HepG2 (cell line): ENCODE results near the gene SPIN1. TPM values are rescaled to one million over a fixed set of nuclear protein-coding genes. Genes with fewer than 3 reads are reported as not detected.

ENCODE experiments used
- DNMT3B ChIP-seq: conservative IDR thresholded peaks from 2 replicates; pipeline ENCODE4 v1.6.1; 2016; ENCODE audit warnings: missing biosample characterization, control low read depth
- EP300 ChIP-seq, 3 experiments: sonication (generic) in 1 of 3; formaldehyde crosslinking in 1 of 3; IDR thresholded peaks; 2 replicates each; pipeline versions ENCODE4 v1.5.1 to v1.6.1; 2011 to 2020; ENCODE audit warnings: low read depth in 2 of 3, low read length in 2 of 3, borderline replicate concordance in 1 of 3, improper control_type of control experiment in 1 of 3, mild to moderate bottlenecking in 1 of 3, missing genetic modification reagents in 1 of 3, moderate library complexity in 1 of 3
- FOSL2 ChIP-seq: sonication (generic); formaldehyde crosslinking; IDR thresholded peaks from 2 replicates; pipeline ENCODE4 v1.4.0; 2020; ENCODE audit warnings: missing genetic modification reagents
- FOXA1 ChIP-seq, 2 experiments: fragments of 450-650 bp in 1 of 2; sonication (generic) in 1 of 2; formaldehyde crosslinking in 1 of 2; IDR thresholded peaks; 2 replicates each; pipeline versions ENCODE4 v1.4.0 to v1.6.1; 2016 to 2020; ENCODE audit warnings: missing genetic modification reagents in 1 of 2
- KLF6 ChIP-seq: IDR thresholded peaks from 2 replicates; pipeline ENCODE4 v1.8.0; 2016; ENCODE audit warnings: missing biosample characterization, missing genetic modification reagents
- NR2C2 ChIP-seq: sonication (generic); formaldehyde crosslinking; IDR thresholded peaks from 2 replicates; pipeline ENCODE4 v1.4.0; 2020; ENCODE audit warnings: missing genetic modification reagents, mild to moderate bottlenecking, moderate library complexity, borderline replicate concordance
- PCBP2 ChIP-seq: fragments of 200-400 bp; formaldehyde crosslinking; optimal IDR thresholded peaks from 2 replicates; pipeline ENCODE3; 2018; ENCODE audit warnings: low read length, low read depth; ENCODE audit not compliant: poor library complexity, severe bottlenecking
- POLR2AphosphoS2 ChIP-seq: IDR thresholded peaks from 2 replicates; pipeline ENCODE4 v1.6.1; 2011; ENCODE audit warnings: low read depth, low read length, improper control_type of control experiment
- SMYD3 ChIP-seq: sonication (generic); formaldehyde crosslinking; IDR thresholded peaks from 2 replicates; pipeline ENCODE4 v1.8.1; 2023; ENCODE audit warnings: mild to moderate bottlenecking, missing genetic modification reagents
- SNRNP70 ChIP-seq: fragments of 200-400 bp; formaldehyde crosslinking; IDR thresholded peaks from 2 replicates; pipeline ENCODE4 v1.6.1; 2017; ENCODE audit warnings: mild to moderate bottlenecking, low read depth, low read length, moderate library complexity
- SYNCRIP ChIP-seq: fragments of 200-400 bp; formaldehyde crosslinking; IDR thresholded peaks from 2 replicates; pipeline ENCODE4 v1.6.1; 2018; ENCODE audit warnings: mild to moderate bottlenecking, low read depth, low read length; ENCODE audit not compliant: insufficient read depth
- TAF1 ChIP-seq: sonication (generic); formaldehyde crosslinking; IDR thresholded peaks from 2 replicates; pipeline ENCODE4 v1.4.0; 2020; ENCODE audit warnings: missing genetic modification reagents
- XRCC5 ChIP-seq: fragments of 200-400 bp; formaldehyde crosslinking; optimal IDR thresholded peaks from 2 replicates; pipeline ENCODE3; 2017; ENCODE audit warnings: mild to moderate bottlenecking, low read length
- ZNF12 ChIP-seq: sonication (generic); formaldehyde crosslinking; IDR thresholded peaks from 2 replicates; pipeline ENCODE4 v1.5.0; 2020; ENCODE audit warnings: missing genetic modification reagents
- ZNF33A ChIP-seq: sonication (generic); formaldehyde crosslinking; IDR thresholded peaks from 2 replicates; pipeline ENCODE4 v1.5.1; 2020; ENCODE audit warnings: missing genetic modification reagents, mild to moderate bottlenecking, moderate library complexity, borderline replicate concordance
- ZNF33B ChIP-seq: sonication (generic); formaldehyde crosslinking; IDR thresholded peaks from 2 replicates; pipeline ENCODE4 v1.5.1; 2020; ENCODE audit warnings: mild to moderate bottlenecking, missing genetic modification reagents
- polyA plus RNA-seq, 8 experiments: library from polyadenylated mRNA; depleted of rRNA in 3 of 8; stranded (reverse) in 7 of 8; unstranded in 1 of 8; fragments of >200 nt; fragmentation: Illumina TruSeq in 4 of 8; extraction: Trizol in 4 of 8; gene quantifications; 2 replicates each; pipeline versions ENCODE4 v1.2.1 to v1.2.3, GENCODE V29; 2011 to 2016; ENCODE audit warnings: low read depth in 4 of 8, missing spikeins in 1 of 8, mixed read lengths in 1 of 8; ENCODE audit not compliant: insufficient read depth in 1 of 8
- total RNA-seq, 5 experiments: library from RNA; depleted of rRNA; stranded (reverse); fragments of >200 nt; fragmentation: Illumina TruSeq; extraction: Trizol; gene quantifications; 2 replicates each; pipeline ENCODE4 v1.2.3, GENCODE V29; 2016; ENCODE audit warnings: low read depth in 1 of 5
- TF ChIP-seq, protein P1 (sequence below): sonication (generic); formaldehyde crosslinking; IDR thresholded peaks from 2 replicates; pipeline ENCODE4 v1.5.0; 2020; ENCODE audit warnings: missing genetic modification reagents
- TF ChIP-seq, protein P2 (sequence below): sonication (generic); formaldehyde crosslinking; IDR thresholded peaks from 2 replicates; pipeline ENCODE4 v1.8.1; 2023; ENCODE audit warnings: missing genetic modification reagents, inconsistent platforms, borderline replicate concordance
- TF ChIP-seq, protein P3 (sequence below): sonication (generic); formaldehyde crosslinking; IDR thresholded peaks from 2 replicates; pipeline ENCODE4 v1.4.0; 2020; ENCODE audit warnings: mild to moderate bottlenecking, missing genetic modification reagents
- TF ChIP-seq, protein P4 (sequence below): sonication (generic); formaldehyde crosslinking; IDR thresholded peaks from 2 replicates; pipeline ENCODE4 v1.4.0; 2020; ENCODE audit warnings: low read depth, mild to moderate bottlenecking, missing genetic modification reagents

Gene SPIN1
- total and polyA plus RNA-seq, 2 of the 13 experiments (the other 11 are each of a cell fraction or from before 2014, with no cell fraction given): 20.0 to 24.3 TPM

DNA sequence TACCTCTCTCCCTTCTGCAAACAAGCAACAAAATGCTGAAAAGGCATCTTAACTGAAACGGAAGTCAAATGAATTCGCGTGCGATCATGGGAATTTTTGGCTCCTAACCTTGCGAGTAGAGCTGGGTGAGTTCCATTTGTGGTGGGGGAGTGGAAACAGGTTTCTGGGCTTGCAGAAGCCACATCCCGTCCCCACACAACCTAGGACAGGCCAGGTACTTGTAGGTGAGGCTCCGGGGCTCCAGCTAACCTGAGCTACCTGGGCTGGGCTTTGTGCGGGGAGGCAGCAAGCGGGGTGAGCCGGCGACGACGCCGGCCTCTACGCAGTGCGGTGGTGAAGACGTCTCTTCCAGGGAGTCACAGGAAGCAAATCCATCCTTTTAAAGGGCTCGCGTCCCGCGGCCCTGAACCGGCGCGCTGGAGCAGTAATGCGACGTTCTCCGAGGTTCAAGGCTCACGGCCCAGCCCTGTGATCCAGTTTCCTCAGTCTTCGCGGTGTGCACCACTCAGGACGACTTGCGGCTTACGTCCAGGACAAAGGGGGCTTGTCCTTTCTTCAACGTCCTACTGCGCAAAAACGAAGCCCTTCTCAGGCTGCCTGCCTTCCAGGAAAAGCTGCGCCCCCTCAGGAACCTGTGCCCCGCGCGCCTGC is 567 bp upstream of the SPIN1 start (continued):
- TF ChIP-seq, protein P1, sequence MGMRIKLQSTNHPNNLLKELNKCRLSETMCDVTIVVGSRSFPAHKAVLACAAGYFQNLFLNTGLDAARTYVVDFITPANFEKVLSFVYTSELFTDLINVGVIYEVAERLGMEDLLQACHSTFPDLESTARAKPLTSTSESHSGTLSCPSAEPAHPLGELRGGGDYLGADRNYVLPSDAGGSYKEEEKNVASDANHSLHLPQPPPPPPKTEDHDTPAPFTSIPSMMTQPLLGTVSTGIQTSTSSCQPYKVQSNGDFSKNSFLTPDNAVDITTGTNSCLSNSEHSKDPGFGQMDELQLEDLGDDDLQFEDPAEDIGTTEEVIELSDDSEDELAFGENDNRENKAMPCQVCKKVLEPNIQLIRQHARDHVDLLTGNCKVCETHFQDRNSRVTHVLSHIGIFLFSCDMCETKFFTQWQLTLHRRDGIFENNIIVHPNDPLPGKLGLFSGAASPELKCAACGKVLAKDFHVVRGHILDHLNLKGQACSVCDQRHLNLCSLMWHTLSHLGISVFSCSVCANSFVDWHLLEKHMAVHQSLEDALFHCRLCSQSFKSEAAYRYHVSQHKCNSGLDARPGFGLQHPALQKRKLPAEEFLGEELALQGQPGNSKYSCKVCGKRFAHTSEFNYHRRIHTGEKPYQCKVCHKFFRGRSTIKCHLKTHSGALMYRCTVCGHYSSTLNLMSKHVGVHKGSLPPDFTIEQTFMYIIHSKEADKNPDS: peak; percentile 53; the same call in 1 of the 2 replicates
- TF ChIP-seq DNMT3B: no peak
- peak; percentile 22; the same call in 1 of the 2 replicates for TF ChIP-seq TAF1 (CRISPR knock-in tag)
- TF ChIP-seq XRCC5: no peak
- TF ChIP-seq SMYD3: no peak
- TF ChIP-seq EP300 (IDR thresholded peaks at IDR 0.05; ENCODE audit: low read depth in 2 of 2, low read length in 2 of 2): no peak
- TF ChIP-seq EP300 (CRISPR knock-in tag; IDR thresholded peaks at IDR 0.05; ENCODE audit: borderline replicate concordance): no peak
- TF ChIP-seq, protein P2, sequence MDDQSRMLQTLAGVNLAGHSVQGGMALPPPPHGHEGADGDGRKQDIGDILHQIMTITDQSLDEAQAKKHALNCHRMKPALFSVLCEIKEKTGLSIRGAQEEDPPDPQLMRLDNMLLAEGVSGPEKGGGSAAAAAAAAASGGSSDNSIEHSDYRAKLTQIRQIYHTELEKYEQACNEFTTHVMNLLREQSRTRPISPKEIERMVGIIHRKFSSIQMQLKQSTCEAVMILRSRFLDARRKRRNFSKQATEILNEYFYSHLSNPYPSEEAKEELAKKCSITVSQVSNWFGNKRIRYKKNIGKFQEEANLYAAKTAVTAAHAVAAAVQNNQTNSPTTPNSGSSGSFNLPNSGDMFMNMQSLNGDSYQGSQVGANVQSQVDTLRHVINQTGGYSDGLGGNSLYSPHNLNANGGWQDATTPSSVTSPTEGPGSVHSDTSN (CRISPR knock-in tag): no peak
- TF ChIP-seq ZNF12 (CRISPR knock-in tag): no peak
- no peak for TF ChIP-seq PCBP2
- TF ChIP-seq ZNF33B (CRISPR knock-in tag): no peak
- TF ChIP-seq KLF6 (CRISPR knock-in tag): no peak
- no peak for TF ChIP-seq FOSL2
- TF ChIP-seq POLR2AphosphoS2: no peak
- no peak for TF ChIP-seq SNRNP70
- TF ChIP-seq, protein P3, sequence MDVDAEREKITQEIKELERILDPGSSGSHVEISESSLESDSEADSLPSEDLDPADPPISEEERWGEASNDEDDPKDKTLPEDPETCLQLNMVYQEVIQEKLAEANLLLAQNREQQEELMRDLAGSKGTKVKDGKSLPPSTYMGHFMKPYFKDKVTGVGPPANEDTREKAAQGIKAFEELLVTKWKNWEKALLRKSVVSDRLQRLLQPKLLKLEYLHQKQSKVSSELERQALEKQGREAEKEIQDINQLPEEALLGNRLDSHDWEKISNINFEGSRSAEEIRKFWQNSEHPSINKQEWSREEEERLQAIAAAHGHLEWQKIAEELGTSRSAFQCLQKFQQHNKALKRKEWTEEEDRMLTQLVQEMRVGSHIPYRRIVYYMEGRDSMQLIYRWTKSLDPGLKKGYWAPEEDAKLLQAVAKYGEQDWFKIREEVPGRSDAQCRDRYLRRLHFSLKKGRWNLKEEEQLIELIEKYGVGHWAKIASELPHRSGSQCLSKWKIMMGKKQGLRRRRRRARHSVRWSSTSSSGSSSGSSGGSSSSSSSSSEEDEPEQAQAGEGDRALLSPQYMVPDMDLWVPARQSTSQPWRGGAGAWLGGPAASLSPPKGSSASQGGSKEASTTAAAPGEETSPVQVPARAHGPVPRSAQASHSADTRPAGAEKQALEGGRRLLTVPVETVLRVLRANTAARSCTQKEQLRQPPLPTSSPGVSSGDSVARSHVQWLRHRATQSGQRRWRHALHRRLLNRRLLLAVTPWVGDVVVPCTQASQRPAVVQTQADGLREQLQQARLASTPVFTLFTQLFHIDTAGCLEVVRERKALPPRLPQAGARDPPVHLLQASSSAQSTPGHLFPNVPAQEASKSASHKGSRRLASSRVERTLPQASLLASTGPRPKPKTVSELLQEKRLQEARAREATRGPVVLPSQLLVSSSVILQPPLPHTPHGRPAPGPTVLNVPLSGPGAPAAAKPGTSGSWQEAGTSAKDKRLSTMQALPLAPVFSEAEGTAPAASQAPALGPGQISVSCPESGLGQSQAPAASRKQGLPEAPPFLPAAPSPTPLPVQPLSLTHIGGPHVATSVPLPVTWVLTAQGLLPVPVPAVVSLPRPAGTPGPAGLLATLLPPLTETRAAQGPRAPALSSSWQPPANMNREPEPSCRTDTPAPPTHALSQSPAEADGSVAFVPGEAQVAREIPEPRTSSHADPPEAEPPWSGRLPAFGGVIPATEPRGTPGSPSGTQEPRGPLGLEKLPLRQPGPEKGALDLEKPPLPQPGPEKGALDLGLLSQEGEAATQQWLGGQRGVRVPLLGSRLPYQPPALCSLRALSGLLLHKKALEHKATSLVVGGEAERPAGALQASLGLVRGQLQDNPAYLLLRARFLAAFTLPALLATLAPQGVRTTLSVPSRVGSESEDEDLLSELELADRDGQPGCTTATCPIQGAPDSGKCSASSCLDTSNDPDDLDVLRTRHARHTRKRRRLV (CRISPR knock-in tag): no peak
- TF ChIP-seq ZNF33A (CRISPR knock-in tag): no peak
- TF ChIP-seq, protein P4, sequence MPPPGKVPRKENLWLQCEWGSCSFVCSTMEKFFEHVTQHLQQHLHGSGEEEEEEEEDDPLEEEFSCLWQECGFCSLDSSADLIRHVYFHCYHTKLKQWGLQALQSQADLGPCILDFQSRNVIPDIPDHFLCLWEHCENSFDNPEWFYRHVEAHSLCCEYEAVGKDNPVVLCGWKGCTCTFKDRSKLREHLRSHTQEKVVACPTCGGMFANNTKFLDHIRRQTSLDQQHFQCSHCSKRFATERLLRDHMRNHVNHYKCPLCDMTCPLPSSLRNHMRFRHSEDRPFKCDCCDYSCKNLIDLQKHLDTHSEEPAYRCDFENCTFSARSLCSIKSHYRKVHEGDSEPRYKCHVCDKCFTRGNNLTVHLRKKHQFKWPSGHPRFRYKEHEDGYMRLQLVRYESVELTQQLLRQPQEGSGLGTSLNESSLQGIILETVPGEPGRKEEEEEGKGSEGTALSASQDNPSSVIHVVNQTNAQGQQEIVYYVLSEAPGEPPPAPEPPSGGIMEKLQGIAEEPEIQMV (CRISPR knock-in tag): no peak
- no peak for TF ChIP-seq SYNCRIP
- TF ChIP-seq NR2C2 (CRISPR knock-in tag): no peak
- TF ChIP-seq FOXA1 (IDR thresholded peaks at IDR 0.05): no peak
- TF ChIP-seq FOXA1 (CRISPR knock-in tag; IDR thresholded peaks at IDR 0.05): no peak
